Upper lobe of left lung (tissue), 6 donors: ENCODE measurements around the gene POLR1D. TPM values are rescaled to one million over a fixed set of nuclear protein-coding genes. Genes with fewer than 3 reads are reported as not detected.
A peak's percentile ranks its signal among the peaks of the same experiment; 100 is the strongest.
"Not testable (repeated sequence)": the region's sequence is repeated elsewhere in the genome, so short reads cannot be mapped to it uniquely, and the experiment has no call there.

ENCODE experiments used
- ATAC-seq, 2 donors: fragments of 200-7000 bp; cut with Tn5 transposase; one replicate each; pipeline ENCODE4 v1.9.1; 2022; ENCODE audit warnings: mild to moderate bottlenecking in 2 of 2, moderate library complexity in 2 of 2; ENCODE audit not compliant: low FRiP score in 2 of 2
- DNase-seq, 2 donors: peaks; one replicate each; pipeline ENCODE4 v3.0.0-alpha.2; 2019 to 2020
- H3K27ac ChIP-seq, 4 donors: fragments of 200-600 bp; sonication (generic); one replicate each; pipeline ENCODE4 v1.5.1; 2016 to 2019
- H3K27me3 ChIP-seq, 4 donors: fragments of 200-600 bp; sonication (generic); one replicate each; pipeline ENCODE4 v1.5.1; 2017 to 2019
- H3K36me3 ChIP-seq, 4 donors: fragments of 200-600 bp; sonication (generic); one replicate each; pipeline ENCODE4 v1.5.1; 2016 to 2019
- H3K4me1 ChIP-seq, 4 donors: fragments of 200-600 bp; sonication (generic); one replicate each; pipeline ENCODE4 v1.5.1; 2018 to 2019
- H3K4me3 ChIP-seq, 4 donors: fragments of 200-600 bp; sonication (generic); one replicate each; pipeline ENCODE4 v1.5.1; 2017 to 2019; ENCODE audit warnings: mild to moderate bottlenecking in 2 of 4, moderate library complexity in 1 of 4
- H3K9me3 ChIP-seq, 4 donors: fragments of 200-600 bp; sonication (generic); one replicate each; pipeline ENCODE4 v1.5.1; 2018 to 2019
- EP300 ChIP-seq, 4 donors: sonication (generic); formaldehyde crosslinking; IDR thresholded peaks; one replicate each; pipeline ENCODE4 v1.5.1; 2017; ENCODE audit warnings: antibody characterized with exemption in 4 of 4, control low read depth in 2 of 4
- POLR2A ChIP-seq, 4 donors: fragments of 450-650 bp; IDR thresholded peaks; one replicate each; pipeline ENCODE4 v1.5.1; 2016 to 2017; ENCODE audit warnings: antibody characterized with exemption in 4 of 4, mild to moderate bottlenecking in 2 of 4
- POLR2AphosphoS5 ChIP-seq, 2 donors: sonication (generic); formaldehyde crosslinking; IDR thresholded peaks; one replicate each; pipeline ENCODE4 v1.5.1; 2017; ENCODE audit warnings: antibody characterized with exemption in 2 of 2
- WGBS, 2 donors: methylation state at CpG; one replicate each; pipeline ENCODE4 v1.1.5; 2017 to 2018; 5-methylcytosine and 5-hydroxymethylcytosine counted together
- total RNA-seq, 6 donors: library from RNA; depleted of rRNA in 4 of 6; stranded (reverse); fragments of >200 nt in 4 of 6; gene quantifications; one replicate each; pipeline versions ENCODE4 v1.1.0 to v1.2.1, GENCODE V29; 2016 to 2021
- TF ChIP-seq, protein P1 (sequence below), 6 experiments: fragments of 450-650 bp in 4 of 6; fragments of 200-600 bp in 2 of 6; sonication (generic) in 2 of 6; IDR thresholded peaks; one replicate each; pipeline ENCODE4 v1.5.1; 2016 to 2019; ENCODE audit warnings: antibody characterized with exemption in 6 of 6
- donor health status: DM: no; HTN: no; CAD: no; lungs with moderate emphysema.
- donor health status: DM: no; HTN: yes; CAD: no; lungs with severe emphysema.

Gene POLR1D
- total RNA-seq, 6 donors from 2014 or later: 99.6 to 186 (median 122) TPM

DNA sequence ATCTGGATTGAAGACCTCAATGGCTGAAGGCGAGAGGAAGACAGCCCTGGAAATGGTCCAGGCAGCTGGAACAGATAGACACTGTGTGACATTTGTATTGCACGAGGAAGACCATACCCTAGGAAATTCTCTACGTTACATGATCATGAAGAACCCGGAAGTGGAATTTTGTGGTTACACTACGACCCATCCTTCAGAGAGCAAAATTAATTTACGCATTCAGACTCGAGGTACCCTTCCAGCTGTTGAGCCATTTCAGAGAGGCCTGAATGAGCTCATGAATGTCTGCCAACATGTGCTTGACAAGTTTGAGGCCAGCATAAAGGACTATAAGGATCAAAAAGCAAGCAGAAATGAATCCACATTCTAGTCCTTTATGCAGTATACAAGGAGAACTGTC is 1.2 kb downstream of the POLR1D start:
- H3K27me3 ChIP-seq: no peaks in the 10 kb centered on the region
- DNase-seq (no peak), ATAC-seq (no peak)
- peaks cover 23 to 37% (median 32%) of the 10 kb centered on the region in 4 donors for H3K4me1 ChIP-seq
- TF ChIP-seq POLR2A (IDR thresholded peaks at IDR 0.05) (no peak), EP300 (IDR thresholded peaks at IDR 0.05) (no peak), POLR2AphosphoS5 (IDR thresholded peaks at IDR 0.05) (no peak)
- TF ChIP-seq, protein P1, sequence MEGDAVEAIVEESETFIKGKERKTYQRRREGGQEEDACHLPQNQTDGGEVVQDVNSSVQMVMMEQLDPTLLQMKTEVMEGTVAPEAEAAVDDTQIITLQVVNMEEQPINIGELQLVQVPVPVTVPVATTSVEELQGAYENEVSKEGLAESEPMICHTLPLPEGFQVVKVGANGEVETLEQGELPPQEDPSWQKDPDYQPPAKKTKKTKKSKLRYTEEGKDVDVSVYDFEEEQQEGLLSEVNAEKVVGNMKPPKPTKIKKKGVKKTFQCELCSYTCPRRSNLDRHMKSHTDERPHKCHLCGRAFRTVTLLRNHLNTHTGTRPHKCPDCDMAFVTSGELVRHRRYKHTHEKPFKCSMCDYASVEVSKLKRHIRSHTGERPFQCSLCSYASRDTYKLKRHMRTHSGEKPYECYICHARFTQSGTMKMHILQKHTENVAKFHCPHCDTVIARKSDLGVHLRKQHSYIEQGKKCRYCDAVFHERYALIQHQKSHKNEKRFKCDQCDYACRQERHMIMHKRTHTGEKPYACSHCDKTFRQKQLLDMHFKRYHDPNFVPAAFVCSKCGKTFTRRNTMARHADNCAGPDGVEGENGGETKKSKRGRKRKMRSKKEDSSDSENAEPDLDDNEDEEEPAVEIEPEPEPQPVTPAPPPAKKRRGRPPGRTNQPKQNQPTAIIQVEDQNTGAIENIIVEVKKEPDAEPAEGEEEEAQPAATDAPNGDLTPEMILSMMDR (IDR thresholded peaks at IDR 0.05): no peak
- WGBS, 2 donors: 66 to 67% methylated on average over 7 of the region's 7 CpGs
- H3K9me3 ChIP-seq: no peaks in the 10 kb centered on the region
- peaks cover 0 to 4% (median 0%) of the 10 kb centered on the region in 4 donors for H3K36me3 ChIP-seq
- H3K27ac ChIP-seq: peak overlapping the region in 2 of 4 donors; percentile 23 to 58
- H3K4me3 ChIP-seq: peak overlapping the region in 3 of 4 donors; percentile 67 to 96 (median 88)

- Histone ChIP-seq H3K9me3 (no peaks in the 10 kb centered on the region), H3K27ac (peak overlapping the region in 2 of 4 donors; percentile 50 to 58), H3K36me3 (peaks cover 0 to 4% (median 0%) of the 10 kb centered on the region in 4 donors), H3K4me3 (peak overlapping the region in 1 of 4 donors; percentile 17), H3K4me1 (peaks cover 17 to 32% (median 28%) of the 10 kb centered on the region in 4 donors), H3K27me3 (no peaks in the 10 kb centered on the region)
- TF ChIP-seq EP300 (IDR thresholded peaks at IDR 0.05) (peak in 2 of 4 donors; percentile 59 to 96), POLR2AphosphoS5 (IDR thresholded peaks at IDR 0.05) (peak in 1 of 2 donors; percentile 42), POLR2A (IDR thresholded peaks at IDR 0.05) (peak in 1 of 4 donors; percentile 39)
- TF ChIP-seq, protein P1 (IDR thresholded peaks at IDR 0.05): no peak
- 65 to 75% methylated on average over 3 of the region's 3 CpGs for WGBS, 2 donors
- DNase-seq (peak in 1 of 2 donors; percentile 42), ATAC-seq (peak in 1 of 2 donors; percentile 41)
Measured at GRCh38 chr13:27624071-27624470, 2.4 kb downstream of the POLR1D start.

DNA sequence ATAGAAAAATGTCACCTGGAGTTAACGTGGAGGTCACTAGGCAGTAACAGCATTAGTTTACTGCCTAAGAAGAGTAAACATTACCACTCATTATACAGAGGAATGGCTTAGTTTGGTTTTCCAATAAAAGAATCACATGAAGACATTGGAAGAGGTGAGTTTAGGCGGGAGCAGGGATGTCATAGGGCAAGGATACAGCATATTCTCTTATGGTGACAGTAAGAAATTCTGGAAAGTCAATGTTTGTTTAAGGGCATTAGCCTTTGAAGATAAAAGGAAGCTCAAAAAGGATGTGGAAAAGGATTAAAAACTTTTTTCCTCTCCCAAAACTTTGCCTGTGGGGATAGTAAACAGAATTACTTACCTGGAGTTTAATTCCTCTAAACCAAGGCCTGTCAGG is 4.1 kb downstream of the POLR1D start:
- Histone ChIP-seq H3K4me3 (no peak overlapping the region), H3K9me3 (no peaks in the 10 kb centered on the region), H3K27ac (no peak overlapping the region), H3K36me3 (peaks cover 0 to 4% (median under 1%) of the 10 kb centered on the region in 4 donors), H3K27me3 (no peaks in the 10 kb centered on the region), H3K4me1 (peaks cover 16 to 28% (median 25%) of the 10 kb centered on the region in 4 donors)
- ATAC-seq: no peak
- no peak for TF ChIP-seq POLR2A (IDR thresholded peaks at IDR 0.05)
- TF ChIP-seq POLR2AphosphoS5 (IDR thresholded peaks at IDR 0.05): no peak
- no peak for TF ChIP-seq EP300 (IDR thresholded peaks at IDR 0.05)
- TF ChIP-seq, protein P1 (IDR thresholded peaks at IDR 0.05): no peak
- WGBS, 2 donors: 79 to 87% methylated on average over 2 of the region's 2 CpGs
- DNase-seq: no peak

DNA sequence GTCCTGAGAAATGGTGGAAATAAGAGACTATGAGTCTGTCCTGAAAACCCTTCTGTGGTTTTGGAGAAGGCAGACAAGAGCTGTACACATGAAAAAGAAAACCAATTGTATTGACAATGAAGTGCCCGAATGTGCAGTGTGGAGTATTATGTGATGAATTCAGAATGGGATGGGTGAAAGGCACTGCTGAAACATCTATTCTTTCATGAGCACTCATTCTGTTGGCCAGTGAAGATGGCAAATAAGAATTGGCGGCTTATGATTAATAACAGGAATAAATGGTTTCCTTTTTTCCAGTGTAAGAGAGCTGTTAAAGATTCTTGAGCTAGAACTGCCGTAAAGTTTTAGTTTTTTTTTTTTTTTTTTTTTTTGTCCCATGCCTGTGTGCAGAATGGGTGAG is 5.7 kb downstream of the POLR1D start:
- TF ChIP-seq POLR2AphosphoS5 (IDR thresholded peaks at IDR 0.05) (no peak), EP300 (IDR thresholded peaks at IDR 0.05) (no peak), POLR2A (IDR thresholded peaks at IDR 0.05) (no peak)
- TF ChIP-seq, protein P1 (IDR thresholded peaks at IDR 0.05): no peak
- DNase-seq (no peak), ATAC-seq (no peak)
- Histone ChIP-seq H3K9me3 (no peaks in the 10 kb centered on the region), H3K36me3 (peaks cover 0 to 4% (median 2%) of the 10 kb centered on the region in 4 donors), H3K4me3 (no peak overlapping the region), H3K4me1 (peaks cover 14 to 29% (median 24%) of the 10 kb centered on the region in 4 donors), H3K27ac (no peak overlapping the region), H3K27me3 (no peaks in the 10 kb centered on the region)
- WGBS, 2 donors: 70 to 78% methylated on average over 3 of the region's 3 CpGs

DNA sequence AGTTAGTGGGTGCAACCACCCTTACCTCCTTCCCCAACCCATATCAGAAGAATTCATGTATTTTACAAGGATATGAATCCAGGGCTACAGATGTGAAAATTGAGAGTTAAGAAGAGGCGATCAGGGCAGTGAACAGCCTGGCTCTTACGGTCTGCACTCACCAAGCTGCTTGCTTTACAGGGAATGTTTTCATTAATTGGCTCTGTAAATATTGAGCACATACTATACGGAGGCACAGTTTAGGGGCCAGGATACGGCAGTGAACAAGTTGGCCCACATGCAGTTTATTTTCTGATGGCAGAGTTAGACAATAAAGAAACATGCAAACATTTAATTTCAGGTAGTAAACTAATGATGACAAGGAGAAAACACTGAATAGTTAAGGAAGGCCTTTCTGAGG is 6.4 kb downstream of the POLR1D start:
- DNase-seq (no peak), ATAC-seq (no peak)
- WGBS, 2 donors: 83 to 85% methylated on average over 4 of the region's 4 CpGs
- Histone ChIP-seq H3K36me3 (peaks cover 0 to 4% (median 1%) of the 10 kb centered on the region in 4 donors), H3K4me3 (no peak overlapping the region), H3K4me1 (peaks cover 9 to 22% (median 17%) of the 10 kb centered on the region in 4 donors), H3K9me3 (no peaks in the 10 kb centered on the region), H3K27me3 (no peaks in the 10 kb centered on the region), H3K27ac (no peak overlapping the region)
- TF ChIP-seq, protein P1 (IDR thresholded peaks at IDR 0.05): no peak
- TF ChIP-seq POLR2A (IDR thresholded peaks at IDR 0.05) (no peak), EP300 (IDR thresholded peaks at IDR 0.05) (no peak), POLR2AphosphoS5 (IDR thresholded peaks at IDR 0.05) (no peak)

GRCh38 chr13:27628766-27629165 is 7.1 kb downstream of the POLR1D start:
- not testable (repeated sequence) for DNase-seq, H3K4me3 ChIP-seq, H3K36me3 ChIP-seq, H3K9me3 ChIP-seq, H3K27ac ChIP-seq, H3K27me3 ChIP-seq, ATAC-seq
- peaks cover 3 to 17% (median 10%) of the 10 kb centered on the region in 4 donors for H3K4me1 ChIP-seq
- 96% methylated on average over 4 of the region's 4 CpGs for WGBS, 2 donors
